Measurements from ENCODE around the gene CPAMD8.

CPAMD8 gene

GRCh38 chr19:17026706-17027534 lies at the start of gene CPAMD8:
CPAMD8 (minus strand) TSS chr19:17026810; CDS start chr19:17026642, 168 bp downstream.
- DNase-seq: no peak

- DNase-seq: peak; percentile 83
Measured at GRCh38 chr19:17075864-17076542, 49.4 kb upstream of the CPAMD8 start.

GRCh38 chr19:17075035-17075863 lies 48.6 kb upstream of the CPAMD8 start, which contains the start of the genes HAUS8 and MYO9B:
HAUS8 (minus strand) TSS chr19:17075452; CDS start chr19:17075422, 30 bp downstream.
MYO9B (plus strand) TSS chr19:17075777; CDS start chr19:17101718, 25,941 bp downstream.
- peak; percentile 100 for DNase-seq

- DNase-seq: no peak
Measured at GRCh38 chr19:17074634-17075034, 48.0 kb upstream of the CPAMD8 start.

GRCh38 chr19:17073869-17074633 lies 47.4 kb upstream of the CPAMD8 start:
- DNase-seq: peak; percentile 70

- DNase-seq: no peak
Measured at GRCh38 chr19:17070912-17071311, 44.3 kb upstream of the CPAMD8 start.

GRCh38 chr19:17070421-17070820 lies 43.8 kb upstream of the CPAMD8 start:
- no peak for DNase-seq

- DNase-seq: no peak
Measured at GRCh38 chr19:17069193-17069592, 42.6 kb upstream of the CPAMD8 start.

GRCh38 chr19:17063428-17063827 lies 36.8 kb upstream of the CPAMD8 start:
- no peak for DNase-seq

- DNase-seq: no peak
Measured at GRCh38 chr19:17061691-17062090, 35.1 kb upstream of the CPAMD8 start.

- no peak for DNase-seq
Measured at GRCh38 chr19:17061205-17061604, 34.6 kb upstream of the CPAMD8 start.

- no peak for DNase-seq
Measured at GRCh38 chr19:17060802-17061201, 34.2 kb upstream of the CPAMD8 start.

- DNase-seq: no peak
Measured at GRCh38 chr19:17058236-17058635, 31.6 kb upstream of the CPAMD8 start.

GRCh38 chr19:17055636-17056035 lies 29.0 kb upstream of the CPAMD8 start:
- no peak for DNase-seq

GRCh38 chr19:17054746-17055145 lies 28.1 kb upstream of the CPAMD8 start:
- DNase-seq: no peak

GRCh38 chr19:17052439-17052838 lies 25.8 kb upstream of the CPAMD8 start:
- no peak for DNase-seq

- DNase-seq: no peak
Measured at GRCh38 chr19:17049711-17050280, 23.2 kb upstream of the CPAMD8 start.

GRCh38 chr19:17048885-17049453 lies 22.4 kb upstream of the CPAMD8 start:
- DNase-seq: no peak

GRCh38 chr19:17045907-17046502 lies 19.4 kb upstream of the CPAMD8 start:
- DNase-seq: no peak

GRCh38 chr19:17043744-17044143 lies 17.1 kb upstream of the CPAMD8 start:
- no peak for DNase-seq

GRCh38 chr19:17041976-17042375 lies 15.4 kb upstream of the CPAMD8 start:
- no peak for DNase-seq

All from activated effector memory CD4-positive, alpha-beta T cell treated with anti-CD3 and anti-CD28 coated beads, Interleukin-2, amount 50 U/mL, for 16 hours (primary cell).